ACHN (cell line): ENCODE data around the gene NQO2.

ENCODE experiments used
- DNase-seq: peaks from one replicate; pipeline ENCODE4 v3.0.0-alpha.2; 2015
- in situ Hi-C: cut with HindIII; loops from 2 replicates; pipeline ENCODE4 v1.10.0; 2017; ENCODE audit warnings: low sequenced_read_pairs, low pct_ligation_motif_present, low pct_unique_long_range_greater_than_20kb

Gene NQO2, protein sequence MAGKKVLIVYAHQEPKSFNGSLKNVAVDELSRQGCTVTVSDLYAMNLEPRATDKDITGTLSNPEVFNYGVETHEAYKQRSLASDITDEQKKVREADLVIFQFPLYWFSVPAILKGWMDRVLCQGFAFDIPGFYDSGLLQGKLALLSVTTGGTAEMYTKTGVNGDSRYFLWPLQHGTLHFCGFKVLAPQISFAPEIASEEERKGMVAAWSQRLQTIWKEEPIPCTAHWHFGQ

GRCh38 chr6:2999618-3000557, at the start of gene NQO2:
Gene NQO2 (plus strand): TSS chr6:2999894. CDS start chr6:3006553, 6,659 bp downstream.
- in situ Hi-C loops: no loop called here
- peak; percentile 80 for DNase-seq

- no peak for DNase-seq
- in situ Hi-C loops: no loop called here
Observed at GRCh38 chr6:2950713-2951112, 49.0 kb upstream of the NQO2 start.

- in situ Hi-C loops: no loop called here
- no peak for DNase-seq
Observed at GRCh38 chr6:2951728-2952127, 48.0 kb upstream of the NQO2 start.

GRCh38 chr6:2952557-2953095, 47.1 kb upstream of the NQO2 start:
- DNase-seq: peak; percentile 88
- in situ Hi-C loops: no loop called here

- in situ Hi-C loops: no loop called here
- DNase-seq: no peak
Observed at GRCh38 chr6:2953098-2953497, 46.6 kb upstream of the NQO2 start.

DNA sequence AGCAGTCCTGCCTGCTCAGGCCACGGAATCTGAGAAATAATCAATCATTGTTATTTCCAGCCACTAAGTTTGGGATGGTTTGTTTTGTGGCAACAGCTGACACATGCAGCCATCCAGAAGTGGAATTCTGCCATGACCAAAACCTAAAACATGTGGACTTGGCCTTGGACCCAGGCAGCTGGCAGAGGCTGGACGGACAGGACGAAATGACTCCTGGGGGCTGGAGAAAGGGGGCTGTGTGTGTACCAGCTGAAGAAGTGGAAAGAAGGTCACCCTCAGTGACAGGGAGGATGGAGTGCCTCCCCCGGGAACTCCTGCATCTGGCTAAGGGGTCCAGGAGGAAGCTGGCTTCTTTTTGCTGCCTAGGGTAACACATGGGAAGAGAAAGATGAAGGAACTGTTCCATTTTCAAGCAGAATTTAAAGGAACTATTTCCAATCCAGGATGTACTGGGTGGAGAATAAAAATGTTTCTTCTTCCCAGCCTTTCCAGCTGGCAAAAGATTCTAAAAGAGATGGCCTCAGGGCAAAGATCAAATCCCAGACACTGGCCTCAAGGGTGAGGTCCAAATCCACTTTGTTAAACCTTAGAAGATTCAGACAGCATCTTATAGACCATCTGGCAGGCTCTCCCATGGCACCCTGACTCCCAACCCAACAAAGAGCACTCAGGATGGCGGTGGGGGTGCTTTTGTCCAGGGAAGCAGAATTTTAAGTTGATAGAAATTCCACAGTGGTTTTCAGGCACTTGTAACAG, 42.6 kb upstream of the NQO2 start:
- no peak for DNase-seq
- in situ Hi-C loops: no loop called here

- in situ Hi-C loops: no loop called here
- DNase-seq: no peak
Observed at GRCh38 chr6:2957696-2958330, 41.9 kb upstream of the NQO2 start.

DNA sequence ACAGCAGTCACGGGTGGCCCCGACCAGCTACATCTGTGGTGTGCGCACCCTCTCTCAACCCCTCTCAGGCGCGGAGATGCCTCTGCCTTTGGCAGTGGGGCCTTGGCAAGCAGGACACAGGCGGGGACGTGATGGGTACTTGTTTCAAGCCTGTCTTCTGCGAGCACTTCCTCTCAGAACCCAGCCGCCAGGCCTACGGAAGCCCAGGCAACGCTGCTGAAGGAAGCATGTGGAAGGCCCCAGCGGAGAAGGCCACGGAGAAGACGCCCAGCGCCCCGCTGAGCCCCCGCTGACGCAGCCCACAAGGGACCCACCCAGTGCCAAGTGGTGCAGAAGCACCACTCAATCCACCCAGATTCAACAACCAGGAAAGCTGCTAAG, 41.4 kb upstream of the NQO2 start:
- in situ Hi-C loops: no loop called here
- DNase-seq: no peak

DNA sequence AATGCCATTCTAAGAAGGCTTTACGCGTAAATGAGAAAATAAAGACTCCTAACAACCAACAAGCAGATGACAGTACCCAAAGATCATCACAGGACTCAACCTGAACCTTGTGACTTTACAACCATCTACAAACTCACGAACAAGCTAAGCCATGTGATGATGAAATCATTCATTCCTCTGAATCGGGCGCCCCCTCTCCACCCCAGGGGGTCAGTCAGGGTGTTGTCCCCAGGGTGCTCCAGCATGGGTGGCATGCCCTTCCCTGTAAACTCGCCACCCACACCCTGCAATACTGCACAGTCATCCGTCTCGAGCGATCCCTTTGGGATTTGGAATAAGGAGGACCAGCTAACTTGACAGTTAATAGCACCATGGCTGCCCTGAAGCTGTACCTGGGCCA, 40.9 kb upstream of the NQO2 start:
- in situ Hi-C loops: no loop called here
- DNase-seq: no peak

GRCh38 chr6:2959909-2960719, 39.6 kb upstream of the NQO2 start:
- DNase-seq: peak; percentile 59
- in situ Hi-C loops: no loop called here

DNA sequence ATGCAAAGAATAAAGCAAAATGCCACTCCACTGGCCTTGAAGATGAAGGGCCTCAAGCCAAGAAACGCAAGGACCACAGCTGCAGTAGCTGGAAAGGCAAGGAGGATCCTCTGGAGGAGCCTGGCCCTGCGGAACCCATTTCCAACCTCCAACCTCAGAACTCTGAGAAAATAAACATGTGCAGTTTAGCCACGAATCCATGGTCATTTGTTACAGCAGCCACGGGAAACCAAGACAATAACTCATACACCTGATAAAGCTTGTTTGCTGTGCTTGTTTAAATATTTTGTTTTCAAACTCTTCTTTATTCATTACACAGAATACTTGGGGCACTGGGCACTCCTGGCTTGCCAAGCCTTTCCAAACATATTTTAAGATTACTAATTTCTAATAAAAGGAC, 38.8 kb upstream of the NQO2 start:
- DNase-seq: no peak
- in situ Hi-C loops: no loop called here

- DNase-seq: no peak
- in situ Hi-C loops: no loop called here
Observed at GRCh38 chr6:2961506-2961905, 38.2 kb upstream of the NQO2 start.

- no peak for DNase-seq
- in situ Hi-C loops: no loop called here
Observed at GRCh38 chr6:2962004-2962403, 37.7 kb upstream of the NQO2 start.

GRCh38 chr6:2962636-2963035, 37.1 kb upstream of the NQO2 start:
- in situ Hi-C loops: no loop called here
- no peak for DNase-seq

DNA sequence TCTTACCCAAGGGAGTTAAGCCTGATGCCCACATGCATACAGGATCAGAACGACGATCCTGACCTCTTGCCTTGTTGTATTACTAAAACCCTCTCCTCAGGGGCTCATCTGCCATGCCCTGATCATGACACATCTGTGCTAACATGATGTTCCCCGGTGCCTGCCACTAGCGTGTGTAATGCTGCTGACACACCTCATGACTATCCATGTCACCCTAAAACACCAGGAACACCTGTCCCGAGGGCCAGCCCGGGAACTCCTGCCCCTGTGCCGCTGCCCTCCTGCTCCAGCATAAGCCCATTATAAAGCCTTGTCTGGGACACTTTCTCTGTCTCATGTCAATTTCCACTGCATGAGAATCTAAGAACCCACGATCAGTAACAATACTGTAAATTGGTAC, 35.9 kb upstream of the NQO2 start:
- DNase-seq: no peak
- in situ Hi-C loops: no loop called here

DNA sequence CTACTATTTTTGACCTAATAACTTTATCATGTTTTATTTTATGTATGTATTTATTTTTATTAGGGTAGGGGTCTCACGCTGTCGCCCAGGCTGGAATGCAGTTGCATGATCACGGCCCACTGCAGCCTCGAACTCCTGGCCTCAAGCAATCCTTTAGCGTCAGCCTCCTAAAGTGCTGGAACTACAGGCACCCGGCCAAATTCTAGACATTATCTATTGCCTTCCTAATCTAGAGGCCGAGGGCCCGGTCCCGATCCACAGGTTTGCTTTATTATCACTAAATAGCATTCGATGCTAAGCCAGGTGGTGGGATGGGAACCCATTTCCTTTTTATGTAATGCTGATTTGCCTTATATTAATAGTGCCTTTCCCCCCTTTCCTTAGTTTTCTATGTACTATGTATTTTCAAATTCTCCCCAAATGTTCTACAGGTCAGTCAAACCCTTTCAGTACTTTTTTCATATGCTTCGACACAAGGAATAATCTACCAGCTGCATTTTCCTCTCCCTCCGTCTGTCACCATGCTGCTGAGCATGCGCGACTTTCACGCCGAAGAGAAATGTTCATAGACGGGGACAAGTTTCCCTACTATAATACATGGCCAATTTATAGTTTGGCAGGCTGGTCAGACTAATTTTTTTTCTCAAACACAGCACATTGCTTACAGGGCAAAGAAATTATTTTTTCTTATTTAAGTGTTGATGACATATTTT, 34.7 kb upstream of the NQO2 start:
- in situ Hi-C loops: no loop called here
- no peak for DNase-seq

GRCh38 chr6:2966347-2966746, 33.3 kb upstream of the NQO2 start:
- no peak for DNase-seq
- in situ Hi-C loops: no loop called here
